GM19452 (cell line): ENCODE data around the gene NDUFB11.

Experiments used
- ATAC-seq: cut with Tn5 transposase; IDR thresholded peaks from one replicate; pipeline ENCODE4 v1.9.1; 2021; ENCODE audit not compliant: unreplicated experiment

NDUFB11 gene

GRCh38 chrX:47144626-47145394, at the start of gene NDUFB11, which contains the start of gene RBM10:
NDUFB11 (minus strand) TSS chrX:47144702; CDS start chrX:47144679, 23 bp downstream.
RBM10 (plus strand) TSS chrX:47145221; CDS start chrX:47147482, 2,261 bp downstream.
- peak; percentile 88 for ATAC-seq

GRCh38 chrX:47193475-47194193, 49.1 kb upstream of the NDUFB11 start, which contains the start of gene UBA1:
UBA1 (plus strand) TSS chrX:47193829; CDS start chrX:47198803, 4,974 bp downstream.
- ATAC-seq: peak; percentile 61

- no peak for ATAC-seq
Measured at GRCh38 chrX:47191806-47192401, 47.4 kb upstream of the NDUFB11 start.

GRCh38 chrX:47191331-47191730, 46.8 kb upstream of the NDUFB11 start:
- no peak for ATAC-seq

- ATAC-seq: peak; percentile 61
Measured at GRCh38 chrX:47190445-47191269, 46.2 kb upstream of the NDUFB11 start.

- ATAC-seq: no peak
Measured at GRCh38 chrX:47189906-47190305, 45.4 kb upstream of the NDUFB11 start.

GRCh38 chrX:47187106-47187677, 42.7 kb upstream of the NDUFB11 start:
- no peak for ATAC-seq

- no peak for ATAC-seq
Measured at GRCh38 chrX:47186096-47186740, 41.7 kb upstream of the NDUFB11 start.

- no peak for ATAC-seq
Measured at GRCh38 chrX:47185241-47185640, 40.7 kb upstream of the NDUFB11 start.

- no peak for ATAC-seq
Measured at GRCh38 chrX:47184486-47184885, 40.0 kb upstream of the NDUFB11 start.

- ATAC-seq: no peak
Measured at GRCh38 chrX:47182106-47182700, 37.7 kb upstream of the NDUFB11 start.

GRCh38 chrX:47181301-47181700, 36.8 kb upstream of the NDUFB11 start:
- ATAC-seq: no peak

GRCh38 chrX:47180346-47180745, 35.8 kb upstream of the NDUFB11 start:
- ATAC-seq: no peak

GRCh38 chrX:47179928-47180255, 35.4 kb upstream of the NDUFB11 start:
- no peak for ATAC-seq

GRCh38 chrX:47179221-47179927, 34.9 kb upstream of the NDUFB11 start:
- ATAC-seq: no peak

- ATAC-seq: no peak
Measured at GRCh38 chrX:47178337-47178736, 33.8 kb upstream of the NDUFB11 start.

GRCh38 chrX:47177079-47177478, 32.6 kb upstream of the NDUFB11 start:
- no peak for ATAC-seq

GRCh38 chrX:47176101-47176740, 31.7 kb upstream of the NDUFB11 start:
- ATAC-seq: no peak

GRCh38 chrX:47175588-47175980, 31.1 kb upstream of the NDUFB11 start:
- ATAC-seq: no peak
